ENCODE data around the gene NCOA7. TPM values are rescaled to one million over a fixed set of nuclear protein-coding genes. Genes with fewer than 3 reads are reported as not detected.
A peak's percentile ranks its signal among the peaks of the same experiment; 100 is the strongest.

The NCOA7 gene
- total RNA-seq, 2 donors from 2014 or later, result 11.4 to 15.2 TPM

- H3K27ac ChIP-seq (ENCODE audit: low read depth, low read length), result no peak overlapping the region
- Mint-ChIP-seq H3K27ac (no peak overlapping the region), H3K9me3 (no peaks in the 10 kb centered on the region), H3K4me1 (peaks cover 9% of the 10 kb centered on the region), H3K27me3 (ENCODE audit: insufficient read depth) (no peaks in the 10 kb centered on the region), H3K4me3 (no peak overlapping the region), H3K36me3 (ENCODE audit: low read depth) (peaks cover 18% of the 10 kb centered on the region)
- peak; percentile 95 for DNase-seq
- 91 to 96% methylated on average over 29 to 42 of the region's 42 CpGs for WGBS, 2 experiments (ENCODE audit: insufficient coverage in 1 of 2, insufficient read length in 1 of 2)
- H3K9me3 ChIP-seq (ENCODE audit: control insufficient read depth, low read length), result no peaks in the 10 kb centered on the region
- no peaks in the 10 kb centered on the region for H3K36me3 ChIP-seq (ENCODE audit: control insufficient read depth, insufficient read depth, low read length)
- H3K4me3 ChIP-seq (ENCODE audit: low read length), result no peak overlapping the region
- H3K9ac ChIP-seq (ENCODE audit: extremely low read depth, low read length, poor library complexity, severe bottlenecking), result no peak overlapping the region
- H3K4me1 ChIP-seq (ENCODE audit: control insufficient read depth, insufficient read depth, low read length), result no peaks in the 10 kb centered on the region
- TF ChIP-seq, protein P1, sequence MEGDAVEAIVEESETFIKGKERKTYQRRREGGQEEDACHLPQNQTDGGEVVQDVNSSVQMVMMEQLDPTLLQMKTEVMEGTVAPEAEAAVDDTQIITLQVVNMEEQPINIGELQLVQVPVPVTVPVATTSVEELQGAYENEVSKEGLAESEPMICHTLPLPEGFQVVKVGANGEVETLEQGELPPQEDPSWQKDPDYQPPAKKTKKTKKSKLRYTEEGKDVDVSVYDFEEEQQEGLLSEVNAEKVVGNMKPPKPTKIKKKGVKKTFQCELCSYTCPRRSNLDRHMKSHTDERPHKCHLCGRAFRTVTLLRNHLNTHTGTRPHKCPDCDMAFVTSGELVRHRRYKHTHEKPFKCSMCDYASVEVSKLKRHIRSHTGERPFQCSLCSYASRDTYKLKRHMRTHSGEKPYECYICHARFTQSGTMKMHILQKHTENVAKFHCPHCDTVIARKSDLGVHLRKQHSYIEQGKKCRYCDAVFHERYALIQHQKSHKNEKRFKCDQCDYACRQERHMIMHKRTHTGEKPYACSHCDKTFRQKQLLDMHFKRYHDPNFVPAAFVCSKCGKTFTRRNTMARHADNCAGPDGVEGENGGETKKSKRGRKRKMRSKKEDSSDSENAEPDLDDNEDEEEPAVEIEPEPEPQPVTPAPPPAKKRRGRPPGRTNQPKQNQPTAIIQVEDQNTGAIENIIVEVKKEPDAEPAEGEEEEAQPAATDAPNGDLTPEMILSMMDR (conservative IDR thresholded peaks at IDR 0.05), result peak; percentile 88
- H3K27me3 ChIP-seq (ENCODE audit: control insufficient read depth, insufficient read depth, low read length, poor library complexity, severe bottlenecking), result no peaks in the 10 kb centered on the region
Measured at GRCh38 chr6:125759184-125759902, 31.4 kb upstream of the NCOA7 start.

DNA sequence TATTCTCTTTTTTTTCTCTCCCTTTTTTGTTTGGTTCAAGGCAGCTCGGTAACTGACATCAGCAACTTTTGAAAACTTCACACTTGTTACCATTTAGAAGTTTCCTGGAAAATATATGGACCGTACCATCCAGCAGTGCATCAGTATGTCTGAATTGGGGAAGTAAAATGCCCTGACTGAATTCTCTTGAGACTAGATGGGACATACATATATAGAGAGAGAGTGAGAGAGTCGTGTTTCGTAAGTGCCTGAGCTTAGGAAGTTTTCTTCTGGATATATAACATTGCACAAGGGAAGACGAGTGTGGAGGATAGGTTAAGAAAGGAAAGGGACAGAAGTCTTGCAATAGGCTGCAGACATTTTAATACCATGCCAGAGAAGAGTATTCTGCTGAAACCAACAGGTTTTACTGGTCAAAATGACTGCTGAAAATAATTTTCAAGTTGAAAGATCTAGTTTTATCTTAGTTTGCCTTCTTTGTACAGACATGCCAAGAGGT, 30.8 kb upstream of the NCOA7 start:
- no peaks in the 10 kb centered on the region for H3K9me3 ChIP-seq (ENCODE audit: control insufficient read depth, low read length)
- no peaks in the 10 kb centered on the region for H3K4me1 ChIP-seq (ENCODE audit: control insufficient read depth, insufficient read depth, low read length)
- H3K9ac ChIP-seq (ENCODE audit: extremely low read depth, low read length, poor library complexity, severe bottlenecking), result no peak overlapping the region
- no peak overlapping the region for H3K4me3 ChIP-seq (ENCODE audit: low read length)
- TF ChIP-seq, protein P1 (conservative IDR thresholded peaks at IDR 0.05), result no peak
- peaks cover 3% of the 10 kb centered on the region for H3K4me1 Mint-ChIP-seq
- H3K4me3 Mint-ChIP-seq, result no peak overlapping the region
- 87 to 90% methylated on average over 5 of the region's 5 CpGs for WGBS, 2 experiments (ENCODE audit: insufficient coverage in 1 of 2, insufficient read length in 1 of 2)
- no peak for DNase-seq
- no peaks in the 10 kb centered on the region for H3K27me3 ChIP-seq (ENCODE audit: control insufficient read depth, insufficient read depth, low read length, poor library complexity, severe bottlenecking)
- H3K27ac ChIP-seq (ENCODE audit: low read depth, low read length), result no peak overlapping the region
- H3K36me3 ChIP-seq (ENCODE audit: control insufficient read depth, insufficient read depth, low read length), result no peaks in the 10 kb centered on the region
- no peaks in the 10 kb centered on the region for H3K9me3 Mint-ChIP-seq
- peaks cover 18% of the 10 kb centered on the region for H3K36me3 Mint-ChIP-seq (ENCODE audit: low read depth)
- no peak overlapping the region for H3K27ac Mint-ChIP-seq
- no peaks in the 10 kb centered on the region for H3K27me3 Mint-ChIP-seq (ENCODE audit: insufficient read depth)

DNA sequence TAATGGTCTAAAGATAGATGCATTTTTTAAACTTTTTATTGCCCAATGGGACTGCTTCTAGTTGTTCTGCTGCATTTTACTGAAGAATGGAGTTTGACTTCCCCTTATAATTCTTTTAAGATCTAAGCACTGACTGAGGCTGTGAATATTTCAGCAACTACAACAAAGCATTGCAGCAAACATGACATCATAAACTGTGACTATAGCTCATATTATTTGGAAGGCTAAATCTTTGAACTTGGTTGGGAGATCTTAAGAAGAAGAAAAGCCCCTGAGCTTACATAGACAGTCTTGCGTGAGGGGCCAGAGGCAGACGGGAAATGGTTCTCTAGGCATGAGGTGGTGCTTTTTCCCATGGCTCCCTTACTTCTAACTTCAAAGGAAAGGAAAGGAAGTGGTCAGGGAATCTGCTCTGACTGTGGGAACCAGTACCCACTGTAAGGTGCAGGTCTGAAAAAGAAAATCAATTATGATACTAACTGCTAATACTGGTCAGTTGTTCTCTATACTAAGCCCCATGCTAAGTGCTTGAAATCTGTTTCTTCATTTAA, 26.6 kb upstream of the NCOA7 start:
- no peak overlapping the region for H3K27ac ChIP-seq (ENCODE audit: low read depth, low read length)
- Mint-ChIP-seq H3K9me3 (no peaks in the 10 kb centered on the region), H3K27ac (no peak overlapping the region), H3K36me3 (ENCODE audit: low read depth) (peaks cover 8% of the 10 kb centered on the region), H3K4me1 (peaks cover under 1% of the 10 kb centered on the region), H3K27me3 (ENCODE audit: insufficient read depth) (no peaks in the 10 kb centered on the region), H3K4me3 (no peak overlapping the region)
- H3K9ac ChIP-seq (ENCODE audit: extremely low read depth, low read length, poor library complexity, severe bottlenecking), result no peak overlapping the region
- H3K4me3 ChIP-seq (ENCODE audit: low read length), result no peak overlapping the region
- H3K27me3 ChIP-seq (ENCODE audit: control insufficient read depth, insufficient read depth, low read length, poor library complexity, severe bottlenecking), result no peaks in the 10 kb centered on the region
- no peaks in the 10 kb centered on the region for H3K9me3 ChIP-seq (ENCODE audit: control insufficient read depth, low read length)
- H3K4me1 ChIP-seq (ENCODE audit: control insufficient read depth, insufficient read depth, low read length), result no peaks in the 10 kb centered on the region
- no peaks in the 10 kb centered on the region for H3K36me3 ChIP-seq (ENCODE audit: control insufficient read depth, insufficient read depth, low read length)
- TF ChIP-seq, protein P1 (conservative IDR thresholded peaks at IDR 0.05), result no peak
- 90 to 91% methylated on average over 2 of the region's 2 CpGs for WGBS, 2 experiments (ENCODE audit: insufficient coverage in 1 of 2, insufficient read length in 1 of 2)
- no peak for DNase-seq
